HCT116 (cell line): ENCODE measurements around the gene APBA2. TPM values are rescaled to one million over a fixed set of nuclear protein-coding genes. Genes with fewer than 3 reads are reported as not detected.

Experiments used
- ATAC-seq: fragments of 200-7000 bp; cut with Tn5 transposase; 2 replicates; pipeline ENCODE4 v1.9.1; 2020; ENCODE audit warnings: mild to moderate bottlenecking, moderate library complexity
- BruUV-seq: library from RNA; stranded (reverse); fragments of 400-500 nt; replicated peaks from 2 replicates; lab custom pipeline; 2021; lab: Mats Ljungman, UMichigan
- CTCF ChIA-PET: fragments of 300-600 bp; sonication (Branson Sonifier 250); formaldehyde crosslinking; loops from one replicate; lab custom pipeline; 2021; ENCODE audit warnings: antibody characterized with exemption; lab: Charles Lee
- POLR2A ChIA-PET: fragments of 300-600, 350-600 bp; sonication (Branson Sonifier 250); formaldehyde crosslinking; loops from one replicate; lab custom pipeline; 2021; ENCODE audit warnings: antibody characterized with exemption; lab: Charles Lee
- RAD21 ChIA-PET, 2 experiments: fragments of 300-600 bp; sonication (Branson Sonifier 250); formaldehyde crosslinking; loops; one replicate each; lab custom pipeline; 2023; ENCODE audit warnings: low total read pairs in 2 of 2; ENCODE audit not compliant: uncharacterized antibody in 2 of 2, unreplicated experiment in 2 of 2, low non-redundant PET in 1 of 2; lab: Charles Lee
- DNase-seq: peaks from one replicate; pipeline ENCODE4 v3.0.0-alpha.2; 2010; ENCODE audit warnings: low read depth, low spot score
- H2AFZ ChIP-seq: fragments of 200-600 bp; shearing (Covaris generic), sonication (generic); 2 replicates; pipeline ENCODE4 v1.6.1; 2017; ENCODE audit warnings: low read depth, mixed run types, mixed read lengths, antibody characterized with exemption, low read length; ENCODE audit not compliant: poor library complexity, severe bottlenecking
- H3K27ac ChIP-seq: 2 replicates; pipeline ENCODE4 v1.5.1; 2012; ENCODE audit warnings: low read depth, low read length
- H3K27me3 ChIP-seq: fragments of 200-600 bp; sonication (generic); 2 replicates; pipeline ENCODE4 v1.6.1; 2016; ENCODE audit warnings: mixed run types, low read length, mixed read lengths; ENCODE audit not compliant: insufficient read depth
- H3K36me3 ChIP-seq, 2 experiments: fragments of 200-500 bp in 1 of 2; fragments of 200-600 bp in 1 of 2; sonication (Bioruptor generic) in 1 of 2; sonication (generic) in 1 of 2; 2 replicates each; pipeline versions ENCODE4 v1.5.1 to v1.6.1; 2014 to 2016; ENCODE audit warnings: low read length in 2 of 2, inconsistent platforms in 1 of 2, mixed read lengths in 1 of 2, mixed run types in 1 of 2; ENCODE audit not compliant: insufficient read depth in 2 of 2, control insufficient read depth in 1 of 2
- H3K4me1 ChIP-seq, 2 experiments: fragments of 200-600 bp in 1 of 2; sonication (generic) in 1 of 2; 2 replicates each; pipeline versions ENCODE4 v1.5.1 to v1.6.1; 2012 to 2017; ENCODE audit warnings: low read length in 2 of 2, inconsistent platforms in 1 of 2, mild to moderate bottlenecking in 1 of 2, mixed read lengths in 1 of 2, mixed run types in 1 of 2, moderate library complexity in 1 of 2; ENCODE audit not compliant: insufficient read depth in 2 of 2, control insufficient read depth in 1 of 2
- H3K4me2 ChIP-seq: fragments of 200-600 bp; sonication (generic); 2 replicates; pipeline ENCODE4 v1.6.1; 2017; ENCODE audit warnings: mixed run types, low read length, mixed read lengths
- H3K4me3 ChIP-seq, 2 experiments: fragments of 200-600 bp in 1 of 2; sonication (generic) in 1 of 2; replicated peaks in 1 of 2; 2 replicates each; pipeline ENCODE4 v1.5.1; 2011 to 2016; ENCODE audit warnings: low read length in 2 of 2, control low read depth in 1 of 2, low read depth in 1 of 2, mild to moderate bottlenecking in 1 of 2, mixed read lengths in 1 of 2, mixed run types in 1 of 2
- H3K79me2 ChIP-seq: fragments of 200-600 bp; sonication (generic); 2 replicates; pipeline ENCODE4 v1.6.1; 2017; ENCODE audit warnings: mild to moderate bottlenecking, mixed run types, low read length, moderate library complexity, mixed read lengths; ENCODE audit not compliant: insufficient read depth
- H3K9ac ChIP-seq: fragments of 200-600 bp; sonication (generic); 2 replicates; pipeline ENCODE4 v1.6.1; 2016; ENCODE audit warnings: low read length, mixed read lengths
- H3K9me2 ChIP-seq: fragments of 200-600 bp; sonication (generic), shearing (Covaris generic); 2 replicates; pipeline ENCODE4 v1.6.1; 2017; ENCODE audit warnings: mixed run types, mild to moderate bottlenecking, moderate library complexity; ENCODE audit not compliant: insufficient read depth
- H3K9me3 ChIP-seq, 2 experiments: fragments of 200-500 bp in 1 of 2; fragments of 200-600 bp in 1 of 2; sonication (Bioruptor generic) in 1 of 2; sonication (generic) in 1 of 2; 2 replicates each; pipeline ENCODE4 v1.6.1; 2014 to 2017; ENCODE audit warnings: low read length in 2 of 2, mixed read lengths in 2 of 2, inconsistent platforms in 1 of 2, low read depth in 1 of 2, mild to moderate bottlenecking in 1 of 2, mixed run types in 1 of 2, moderate library complexity in 1 of 2; ENCODE audit not compliant: control insufficient read depth in 1 of 2, insufficient read depth in 1 of 2
- H4K20me1 ChIP-seq: fragments of 200-600 bp; sonication (generic), shearing (Covaris generic); 2 replicates; pipeline ENCODE4 v1.6.1; 2017; ENCODE audit warnings: mixed run types, mild to moderate bottlenecking, moderate library complexity; ENCODE audit not compliant: insufficient read depth
- ATF3 ChIP-seq: IDR thresholded peaks from 2 replicates; pipeline ENCODE4 v1.6.1; 2012
- ELF1 ChIP-seq: IDR thresholded peaks from 2 replicates; pipeline ENCODE4 v1.6.1; 2012; ENCODE audit warnings: low read depth, borderline replicate concordance
- FOSL1 ChIP-seq: IDR thresholded peaks from 2 replicates; pipeline ENCODE4 v1.6.1; 2012; ENCODE audit warnings: low read depth
- JUND ChIP-seq: IDR thresholded peaks from 2 replicates; pipeline ENCODE4 v1.6.1; 2012
- MAX ChIP-seq: IDR thresholded peaks from 2 replicates; pipeline ENCODE4 v1.6.1; 2012
- POLR2A ChIP-seq: IDR thresholded peaks from 2 replicates; pipeline ENCODE4 v1.7.0; 2011; ENCODE audit warnings: borderline replicate concordance; ENCODE audit not compliant: insufficient read depth, insufficient read length; ENCODE audit errors: extremely low read depth
- POLR2AphosphoS5 ChIP-seq: IDR thresholded peaks from 2 replicates; pipeline ENCODE4 v1.6.1; 2011; ENCODE audit warnings: mild to moderate bottlenecking, low read depth, low read length, moderate library complexity
- SIN3A ChIP-seq: IDR thresholded peaks from 2 replicates; pipeline ENCODE4 v1.6.1; 2012; ENCODE audit warnings: low read depth
- SP1 ChIP-seq: IDR thresholded peaks from 2 replicates; pipeline ENCODE4 v1.6.1; 2012; ENCODE audit warnings: low read depth
- SRF ChIP-seq: IDR thresholded peaks from 2 replicates; pipeline ENCODE4 v1.6.1; 2012; ENCODE audit warnings: low read depth
- TCF7L2 ChIP-seq: IDR thresholded peaks from 2 replicates; pipeline ENCODE4 v1.7.0; 2011; ENCODE audit warnings: borderline replicate concordance, inconsistent platforms; ENCODE audit not compliant: insufficient read depth, insufficient read length; ENCODE audit errors: extremely low read depth
- YY1 ChIP-seq: IDR thresholded peaks from 2 replicates; pipeline ENCODE4 v1.6.1; 2011; ENCODE audit warnings: low read length, low read depth, moderate library complexity, mild to moderate bottlenecking; ENCODE audit not compliant: insufficient replicate concordance; ENCODE audit errors: extremely low read depth
- ZFX ChIP-seq: fragments of 450-650 bp; IDR thresholded peaks from 2 replicates; pipeline ENCODE4 v1.6.1; 2017
- ZNF274 ChIP-seq: fragments of 200-500 bp; sonication (Bioruptor generic); IDR thresholded peaks from 2 replicates; pipeline ENCODE4 v1.6.1; 2014; ENCODE audit warnings: mild to moderate bottlenecking, low read depth, low read length, inconsistent platforms
- intact Hi-C: fragments of 100-400 bp; cut with micrococcal nuclease; formaldehyde crosslinking; loops from 2 replicates; pipeline ENCODE4 v1.10.0; 2022
- total RNA-seq: library from RNA; stranded (reverse); gene quantifications from one replicate; pipeline ENCODE4 v1.2.1, GENCODE V29; 2021; ENCODE audit not compliant: unreplicated experiment
- TF ChIP-seq, protein P1 (sequence below): IDR thresholded peaks from 2 replicates; pipeline ENCODE4 v1.6.1; 2012; ENCODE audit warnings: low read depth
- TF ChIP-seq, protein P2 (sequence below): IDR thresholded peaks from 2 replicates; pipeline ENCODE4 v1.6.1; 2011; ENCODE audit warnings: mild to moderate bottlenecking, low read length, moderate library complexity; ENCODE audit not compliant: insufficient replicate concordance; ENCODE audit errors: extremely low read depth

APBA2 gene
- total RNA-seq, 1 experiment from 2014 or later = 0.47 TPM

GRCh38 chr15:29133321-29133720 lies 247.5 kb downstream of the APBA2 start:
- no peaks in the 10 kb centered on the region for H3K9me3 ChIP-seq
- ChIA-PET RAD21 (no interaction called here), CTCF (no interaction called here), POLR2A (no interaction called here)
- no peak overlapping the region for H3K27ac ChIP-seq
- no peak for DNase-seq
- BruUV-seq = no TSS peak
- H3K4me1 ChIP-seq = no peaks in the 10 kb centered on the region
- H2AFZ ChIP-seq = no peak overlapping the region
- H3K9me2 ChIP-seq = no peaks in the 10 kb centered on the region
- no peak for ATAC-seq
- H4K20me1 ChIP-seq = no peaks in the 10 kb centered on the region
- H3K4me2 ChIP-seq = no peak overlapping the region
- peaks cover 24% of the 10 kb centered on the region for H3K27me3 ChIP-seq
- no peaks in the 10 kb centered on the region for H3K79me2 ChIP-seq
- TF ChIP-seq POLR2A = no peak
- TF ChIP-seq JUND = no peak
- TF ChIP-seq YY1 = no peak
- no peak for TF ChIP-seq SRF
- TF ChIP-seq, protein P1, sequence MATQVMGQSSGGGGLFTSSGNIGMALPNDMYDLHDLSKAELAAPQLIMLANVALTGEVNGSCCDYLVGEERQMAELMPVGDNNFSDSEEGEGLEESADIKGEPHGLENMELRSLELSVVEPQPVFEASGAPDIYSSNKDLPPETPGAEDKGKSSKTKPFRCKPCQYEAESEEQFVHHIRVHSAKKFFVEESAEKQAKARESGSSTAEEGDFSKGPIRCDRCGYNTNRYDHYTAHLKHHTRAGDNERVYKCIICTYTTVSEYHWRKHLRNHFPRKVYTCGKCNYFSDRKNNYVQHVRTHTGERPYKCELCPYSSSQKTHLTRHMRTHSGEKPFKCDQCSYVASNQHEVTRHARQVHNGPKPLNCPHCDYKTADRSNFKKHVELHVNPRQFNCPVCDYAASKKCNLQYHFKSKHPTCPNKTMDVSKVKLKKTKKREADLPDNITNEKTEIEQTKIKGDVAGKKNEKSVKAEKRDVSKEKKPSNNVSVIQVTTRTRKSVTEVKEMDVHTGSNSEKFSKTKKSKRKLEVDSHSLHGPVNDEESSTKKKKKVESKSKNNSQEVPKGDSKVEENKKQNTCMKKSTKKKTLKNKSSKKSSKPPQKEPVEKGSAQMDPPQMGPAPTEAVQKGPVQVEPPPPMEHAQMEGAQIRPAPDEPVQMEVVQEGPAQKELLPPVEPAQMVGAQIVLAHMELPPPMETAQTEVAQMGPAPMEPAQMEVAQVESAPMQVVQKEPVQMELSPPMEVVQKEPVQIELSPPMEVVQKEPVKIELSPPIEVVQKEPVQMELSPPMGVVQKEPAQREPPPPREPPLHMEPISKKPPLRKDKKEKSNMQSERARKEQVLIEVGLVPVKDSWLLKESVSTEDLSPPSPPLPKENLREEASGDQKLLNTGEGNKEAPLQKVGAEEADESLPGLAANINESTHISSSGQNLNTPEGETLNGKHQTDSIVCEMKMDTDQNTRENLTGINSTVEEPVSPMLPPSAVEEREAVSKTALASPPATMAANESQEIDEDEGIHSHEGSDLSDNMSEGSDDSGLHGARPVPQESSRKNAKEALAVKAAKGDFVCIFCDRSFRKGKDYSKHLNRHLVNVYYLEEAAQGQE = no peak
- no peak for TF ChIP-seq SIN3A
- no peak for TF ChIP-seq SP1
- no peak for TF ChIP-seq ZNF274
- no peak for TF ChIP-seq FOSL1
- TF ChIP-seq, protein P2, sequence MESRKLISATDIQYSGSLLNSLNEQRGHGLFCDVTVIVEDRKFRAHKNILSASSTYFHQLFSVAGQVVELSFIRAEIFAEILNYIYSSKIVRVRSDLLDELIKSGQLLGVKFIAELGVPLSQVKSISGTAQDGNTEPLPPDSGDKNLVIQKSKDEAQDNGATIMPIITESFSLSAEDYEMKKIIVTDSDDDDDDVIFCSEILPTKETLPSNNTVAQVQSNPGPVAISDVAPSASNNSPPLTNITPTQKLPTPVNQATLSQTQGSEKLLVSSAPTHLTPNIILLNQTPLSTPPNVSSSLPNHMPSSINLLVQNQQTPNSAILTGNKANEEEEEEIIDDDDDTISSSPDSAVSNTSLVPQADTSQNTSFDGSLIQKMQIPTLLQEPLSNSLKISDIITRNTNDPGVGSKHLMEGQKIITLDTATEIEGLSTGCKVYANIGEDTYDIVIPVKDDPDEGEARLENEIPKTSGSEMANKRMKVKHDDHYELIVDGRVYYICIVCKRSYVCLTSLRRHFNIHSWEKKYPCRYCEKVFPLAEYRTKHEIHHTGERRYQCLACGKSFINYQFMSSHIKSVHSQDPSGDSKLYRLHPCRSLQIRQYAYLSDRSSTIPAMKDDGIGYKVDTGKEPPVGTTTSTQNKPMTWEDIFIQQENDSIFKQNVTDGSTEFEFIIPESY = no peak
- no peak for TF ChIP-seq ATF3
- no peak for TF ChIP-seq ELF1
- no peak for TF ChIP-seq TCF7L2
- TF ChIP-seq MAX = no peak
- no peak for TF ChIP-seq POLR2AphosphoS5
- TF ChIP-seq ZFX = no peak
- intact Hi-C loops = no loop called here
- no peaks in the 10 kb centered on the region for H3K36me3 ChIP-seq
- no peak overlapping the region for H3K9ac ChIP-seq
- H3K4me3 ChIP-seq = no peak overlapping the region
